ENCODE data around the gene TINAGL1.

GRCh38 chr1:31573261-31573660 is 3.1 kb upstream of the TINAGL1 start:
- TF ChIP-seq POLR2A (IDR thresholded peaks at IDR 0.05), result no peak
- no peak for TF ChIP-seq EP300 (IDR thresholded peaks at IDR 0.05)

Measured in gastroesophageal sphincter (tissue), 2 donors.